GM11168 (cell line): ENCODE results near the gene TGFBR3.
"Not testable (repeated sequence)": the region's sequence is repeated elsewhere in the genome, so short reads cannot be mapped to it uniquely, and the experiment has no call there.

Experiments used
- in situ Hi-C: fragments of 300-500 bp; cut with MboI; formaldehyde crosslinking; loops from one replicate; pipeline ENCODE4 v1.12.0; 2022; ENCODE audit warnings: low sequenced_read_pairs; ENCODE audit not compliant: unreplicated experiment

Gene TGFBR3

GRCh38 chr1:91853397-91853796 lies 32.6 kb downstream of the TGFBR3 start:
- in situ Hi-C loops = no loop called here

- in situ Hi-C loops = not testable (repeated sequence)
These were observed 33.9 kb downstream of the TGFBR3 start for GRCh38 chr1:91852011-91852410.

DNA sequence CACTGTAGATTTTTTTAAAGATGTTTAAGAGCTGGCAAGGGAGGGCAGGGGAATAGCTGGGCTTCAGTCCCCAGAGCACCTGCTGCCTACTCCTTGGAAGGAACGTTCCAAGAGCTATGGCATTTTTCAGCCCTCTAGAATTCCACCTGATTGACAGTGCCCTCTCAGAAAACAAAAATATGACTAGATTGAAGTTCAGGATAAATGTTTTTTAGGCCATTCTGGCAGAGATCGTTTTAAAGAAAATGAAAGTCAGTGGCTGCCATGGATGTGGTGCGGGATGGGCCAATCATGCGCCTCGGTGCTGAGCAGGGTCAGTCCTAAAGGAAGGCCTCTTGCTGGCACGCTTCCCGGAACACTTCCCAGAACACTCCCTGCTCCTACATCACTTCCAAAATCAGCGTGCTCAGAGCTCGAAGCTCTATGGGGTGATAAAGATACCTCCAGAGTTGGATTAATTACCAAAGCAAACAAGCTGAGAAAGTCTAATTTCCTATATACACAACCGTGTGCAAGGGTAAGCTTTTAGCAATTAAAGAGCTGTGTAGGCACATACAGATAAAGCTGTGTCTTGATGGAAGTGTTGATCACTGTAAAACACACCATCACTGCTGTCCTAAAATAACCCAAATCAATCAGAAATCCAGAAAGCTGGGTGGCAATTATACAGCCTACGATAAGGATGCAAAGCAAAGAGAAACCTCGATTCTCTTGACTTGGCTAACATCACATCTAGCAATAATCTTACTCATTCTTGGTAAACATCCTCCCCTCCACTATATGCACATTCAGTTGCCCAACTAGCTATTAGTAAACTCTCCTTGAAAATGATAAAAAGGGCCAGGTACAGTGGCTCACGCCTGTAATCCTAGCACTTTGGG lies 34.6 kb downstream of the TGFBR3 start:
- in situ Hi-C loops = no loop called here

DNA sequence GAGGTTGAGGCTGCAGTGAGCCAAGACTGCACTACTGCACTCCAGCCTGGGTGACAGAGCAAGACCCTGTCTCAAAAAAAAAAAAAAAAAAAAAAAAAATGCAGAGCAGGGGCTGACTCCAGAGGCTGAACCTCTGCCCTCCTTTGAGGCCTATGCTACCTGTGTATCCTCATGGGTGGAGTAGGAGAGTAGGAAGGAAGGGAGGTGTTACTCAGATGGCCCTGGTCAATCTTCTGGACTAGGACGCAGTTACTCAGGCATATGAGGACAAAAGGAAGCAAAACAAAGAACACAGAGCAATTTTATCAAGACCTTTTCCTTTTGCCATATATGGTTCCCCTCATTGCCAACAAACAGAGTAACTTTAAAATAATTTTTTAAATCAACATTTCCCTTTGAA lies 35.2 kb downstream of the TGFBR3 start:
- in situ Hi-C loops = no loop called here

GRCh38 chr1:91847851-91848250 lies 38.1 kb downstream of the TGFBR3 start:
- in situ Hi-C loops = no loop called here

- in situ Hi-C loops = no loop called here
These were observed 39.3 kb downstream of the TGFBR3 start for GRCh38 chr1:91846639-91847013.

DNA sequence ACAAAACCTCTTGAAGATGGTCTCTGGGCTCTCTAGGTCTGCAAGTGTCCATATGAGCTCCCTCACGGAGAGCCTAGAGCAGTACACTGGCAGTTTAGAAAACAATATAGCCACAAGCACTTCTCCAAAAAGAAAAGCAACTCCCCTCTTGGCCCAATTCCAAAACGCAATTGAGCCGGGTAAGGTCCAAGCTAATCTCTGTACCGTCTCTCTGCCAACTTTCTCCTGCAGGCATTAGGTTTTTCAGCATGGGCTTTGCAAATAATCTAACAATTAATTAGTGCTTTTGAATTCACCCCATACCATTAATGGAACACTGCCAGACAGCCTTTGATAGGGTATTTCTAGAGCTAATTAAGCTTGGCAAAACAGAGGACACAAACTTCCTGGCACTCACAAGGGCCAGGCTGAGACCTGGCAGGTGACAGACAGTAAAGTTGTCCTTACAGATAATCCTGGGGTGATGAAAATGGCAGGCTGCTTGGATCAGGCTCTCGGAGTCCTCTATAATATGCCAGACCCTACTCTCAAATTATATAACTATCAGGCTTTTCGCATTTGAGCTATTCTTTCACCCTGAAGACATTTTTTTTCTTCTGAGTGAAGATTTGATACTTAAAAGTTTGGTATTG lies 39.8 kb downstream of the TGFBR3 start:
- in situ Hi-C loops = no loop called here

DNA sequence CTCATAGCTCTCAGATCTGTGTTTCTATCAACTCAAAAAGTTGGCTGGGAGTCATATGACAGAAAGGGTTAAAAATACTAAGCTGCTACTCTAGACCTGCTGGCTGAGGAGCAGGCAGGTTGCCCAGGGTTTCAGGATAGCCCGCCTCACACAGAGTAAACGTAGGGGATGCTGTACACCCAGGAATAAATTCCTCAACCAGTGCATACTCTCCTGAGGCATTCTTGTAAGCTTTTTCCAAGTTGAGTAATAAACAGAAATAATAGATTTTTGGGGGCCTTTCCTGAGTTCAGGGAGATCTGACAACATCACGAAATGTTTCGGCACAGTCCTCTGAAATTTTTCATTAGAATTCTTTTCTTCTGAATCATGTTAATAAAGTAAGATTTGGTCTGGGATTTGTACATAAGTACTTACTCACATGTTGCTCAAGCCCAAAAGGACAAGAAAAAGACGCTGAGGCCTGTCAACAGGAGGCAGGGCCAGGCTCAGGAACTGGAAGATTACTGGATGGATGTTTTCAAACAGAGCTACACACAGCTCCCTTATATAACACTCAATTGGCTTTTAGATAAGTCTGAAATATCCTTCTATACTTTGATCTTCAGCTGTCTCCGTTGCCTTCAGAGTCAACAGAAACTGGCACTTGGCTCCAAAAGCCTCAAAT lies 41.0 kb downstream of the TGFBR3 start:
- in situ Hi-C loops = no loop called here

- in situ Hi-C loops = no loop called here
These were observed 42.1 kb downstream of the TGFBR3 start for GRCh38 chr1:91843843-91844242.

DNA sequence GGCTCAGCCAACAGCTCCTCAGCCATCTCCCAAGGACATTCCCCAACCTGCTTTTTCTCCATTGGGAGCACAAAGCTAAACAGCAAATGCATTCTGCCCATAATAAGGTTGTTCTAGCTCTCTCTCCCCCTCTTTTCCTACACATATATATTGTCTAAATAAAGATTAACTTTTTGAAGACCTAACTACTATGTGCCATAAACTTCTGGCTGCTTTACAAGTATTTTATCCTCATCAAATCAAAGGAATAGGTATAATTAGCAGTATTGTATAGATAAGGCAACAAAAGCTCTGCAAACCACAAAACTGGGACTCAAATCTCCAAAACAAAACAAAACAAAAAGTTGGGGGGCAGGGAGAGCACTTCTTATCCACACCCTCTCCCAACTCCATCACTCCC lies 43.4 kb downstream of the TGFBR3 start:
- in situ Hi-C loops = no loop called here

GRCh38 chr1:91842056-91842455 lies 43.9 kb downstream of the TGFBR3 start:
- in situ Hi-C loops = no loop called here

GRCh38 chr1:91840276-91840675 lies 45.7 kb downstream of the TGFBR3 start:
- in situ Hi-C loops = not testable (repeated sequence)

GRCh38 chr1:91836331-91837040 lies 49.5 kb downstream of the TGFBR3 start:
- in situ Hi-C loops = no loop called here

DNA sequence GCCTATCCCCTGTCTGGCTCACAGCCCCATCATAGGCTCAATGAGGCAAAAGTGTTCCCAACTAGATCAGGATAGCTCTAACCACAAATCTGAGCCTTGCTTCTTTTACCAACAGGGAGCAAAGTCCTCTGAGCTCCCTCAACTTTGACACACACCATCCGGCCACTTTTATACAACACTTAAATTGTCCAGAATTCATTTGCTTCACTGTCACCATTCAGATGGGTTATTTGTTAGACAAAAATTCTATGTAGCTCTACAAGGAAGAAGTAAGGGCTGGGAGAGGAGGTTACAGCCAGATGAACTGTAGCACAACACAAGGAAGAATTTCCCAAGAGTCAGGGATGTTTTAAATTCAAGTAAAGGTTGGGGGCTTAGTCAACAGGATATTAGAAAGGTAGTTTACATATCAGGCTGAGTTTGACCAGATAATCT lies 50.8 kb downstream of the TGFBR3 start:
- in situ Hi-C loops = no loop called here

DNA sequence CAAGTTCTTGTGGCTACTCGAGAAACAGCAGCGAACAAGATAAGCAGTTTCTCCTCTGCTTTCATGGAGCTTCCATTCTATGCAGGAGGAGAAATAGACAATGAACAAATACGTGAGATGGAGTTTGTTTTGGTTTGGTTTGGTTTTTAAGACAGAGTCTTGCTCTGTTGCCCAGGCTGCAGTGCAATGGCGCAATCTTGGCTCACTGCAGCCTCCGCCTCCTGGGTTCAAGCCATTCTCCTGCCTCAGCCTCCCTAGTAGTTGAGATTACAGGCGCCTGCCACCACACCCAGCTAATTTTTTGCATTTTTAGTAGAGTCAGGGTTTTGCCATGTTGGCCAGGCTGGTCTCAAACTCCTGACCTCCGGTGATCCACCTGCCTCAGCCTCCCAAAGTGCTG lies 51.4 kb downstream of the TGFBR3 start:
- in situ Hi-C loops = not testable (repeated sequence)

DNA sequence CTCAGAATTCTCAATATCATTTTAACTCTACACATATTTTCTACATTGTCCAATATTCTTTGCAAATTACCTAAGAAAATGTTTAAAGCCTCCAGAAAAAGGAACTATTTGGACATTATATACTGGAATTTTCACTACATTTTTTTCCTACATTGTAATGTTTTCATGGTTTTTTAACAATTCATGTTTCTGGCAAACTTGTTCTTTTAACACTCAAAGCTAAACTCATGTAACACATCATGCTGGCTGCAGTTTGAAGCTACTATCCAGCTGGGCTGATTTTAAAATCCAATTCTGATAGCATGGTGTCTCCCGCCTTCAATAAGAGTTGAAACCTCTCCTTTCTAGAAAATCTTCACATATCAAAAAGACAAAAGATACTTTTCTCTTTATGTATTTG lies 52.0 kb downstream of the TGFBR3 start:
- in situ Hi-C loops = no loop called here

- in situ Hi-C loops = no loop called here
These were observed 54.6 kb downstream of the TGFBR3 start for GRCh38 chr1:91831132-91831930.

GRCh38 chr1:91830242-91831131 lies 55.5 kb downstream of the TGFBR3 start:
- in situ Hi-C loops = no loop called here
